ENCODE results near the gene NT5C1B.

DNA sequence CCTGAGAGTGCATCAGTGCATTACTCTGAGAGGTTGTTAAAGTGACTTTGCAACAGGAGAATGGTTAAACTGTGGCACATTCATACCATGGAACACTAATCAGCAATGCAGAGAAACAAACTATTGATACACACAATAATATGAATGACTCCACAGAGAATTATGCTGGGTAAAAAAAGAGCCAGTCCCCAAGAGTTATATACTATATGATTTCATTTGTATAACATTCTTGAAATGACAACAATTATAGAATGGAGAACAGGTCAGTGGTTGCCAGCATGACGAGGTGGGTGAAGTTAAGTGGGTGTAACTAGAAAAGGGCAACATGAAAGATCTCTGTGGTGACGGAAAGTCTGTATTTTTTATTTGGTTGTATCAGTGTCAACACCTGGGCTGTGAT, 3.0 kb upstream of the NT5C1B start:
- TF ChIP-seq, protein P1, sequence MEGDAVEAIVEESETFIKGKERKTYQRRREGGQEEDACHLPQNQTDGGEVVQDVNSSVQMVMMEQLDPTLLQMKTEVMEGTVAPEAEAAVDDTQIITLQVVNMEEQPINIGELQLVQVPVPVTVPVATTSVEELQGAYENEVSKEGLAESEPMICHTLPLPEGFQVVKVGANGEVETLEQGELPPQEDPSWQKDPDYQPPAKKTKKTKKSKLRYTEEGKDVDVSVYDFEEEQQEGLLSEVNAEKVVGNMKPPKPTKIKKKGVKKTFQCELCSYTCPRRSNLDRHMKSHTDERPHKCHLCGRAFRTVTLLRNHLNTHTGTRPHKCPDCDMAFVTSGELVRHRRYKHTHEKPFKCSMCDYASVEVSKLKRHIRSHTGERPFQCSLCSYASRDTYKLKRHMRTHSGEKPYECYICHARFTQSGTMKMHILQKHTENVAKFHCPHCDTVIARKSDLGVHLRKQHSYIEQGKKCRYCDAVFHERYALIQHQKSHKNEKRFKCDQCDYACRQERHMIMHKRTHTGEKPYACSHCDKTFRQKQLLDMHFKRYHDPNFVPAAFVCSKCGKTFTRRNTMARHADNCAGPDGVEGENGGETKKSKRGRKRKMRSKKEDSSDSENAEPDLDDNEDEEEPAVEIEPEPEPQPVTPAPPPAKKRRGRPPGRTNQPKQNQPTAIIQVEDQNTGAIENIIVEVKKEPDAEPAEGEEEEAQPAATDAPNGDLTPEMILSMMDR (conservative IDR thresholded peaks at IDR 0.05; ENCODE audit: low read length) = no peak
- no peak for TF ChIP-seq EZH2phosphoT487 (IDR thresholded peaks at IDR 0.05; ENCODE audit: borderline replicate concordance)
